Measurements from ENCODE around the gene CCDC136.

DNA sequence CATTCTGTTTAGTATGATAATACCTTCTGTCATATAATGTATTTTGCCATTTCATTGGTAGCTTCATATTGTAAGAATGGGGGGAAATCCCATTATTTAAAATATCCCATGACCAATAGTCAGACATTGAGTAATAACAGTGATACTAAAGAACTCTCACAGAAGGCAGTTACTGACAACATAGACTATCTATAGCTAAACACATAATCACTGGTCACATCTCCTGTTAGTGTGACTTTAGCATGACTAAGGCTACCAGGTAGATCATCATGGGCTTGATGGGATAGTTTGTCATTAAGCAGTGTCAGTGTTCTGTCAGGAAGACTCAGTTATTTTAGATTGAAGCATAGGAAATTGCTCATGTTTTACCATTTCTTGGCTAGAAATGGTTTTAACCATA is 32.5 kb upstream of the CCDC136 start:
- TF ChIP-seq, protein P1, sequence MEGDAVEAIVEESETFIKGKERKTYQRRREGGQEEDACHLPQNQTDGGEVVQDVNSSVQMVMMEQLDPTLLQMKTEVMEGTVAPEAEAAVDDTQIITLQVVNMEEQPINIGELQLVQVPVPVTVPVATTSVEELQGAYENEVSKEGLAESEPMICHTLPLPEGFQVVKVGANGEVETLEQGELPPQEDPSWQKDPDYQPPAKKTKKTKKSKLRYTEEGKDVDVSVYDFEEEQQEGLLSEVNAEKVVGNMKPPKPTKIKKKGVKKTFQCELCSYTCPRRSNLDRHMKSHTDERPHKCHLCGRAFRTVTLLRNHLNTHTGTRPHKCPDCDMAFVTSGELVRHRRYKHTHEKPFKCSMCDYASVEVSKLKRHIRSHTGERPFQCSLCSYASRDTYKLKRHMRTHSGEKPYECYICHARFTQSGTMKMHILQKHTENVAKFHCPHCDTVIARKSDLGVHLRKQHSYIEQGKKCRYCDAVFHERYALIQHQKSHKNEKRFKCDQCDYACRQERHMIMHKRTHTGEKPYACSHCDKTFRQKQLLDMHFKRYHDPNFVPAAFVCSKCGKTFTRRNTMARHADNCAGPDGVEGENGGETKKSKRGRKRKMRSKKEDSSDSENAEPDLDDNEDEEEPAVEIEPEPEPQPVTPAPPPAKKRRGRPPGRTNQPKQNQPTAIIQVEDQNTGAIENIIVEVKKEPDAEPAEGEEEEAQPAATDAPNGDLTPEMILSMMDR (IDR thresholded peaks at IDR 0.05): no peak
- no peak for TF ChIP-seq POLR2A (IDR thresholded peaks at IDR 0.05)
